Endothelial cell of umbilical vein (primary cell): ENCODE results near the gene DQX1. TPM values are rescaled to one million over a fixed set of nuclear protein-coding genes. Genes with fewer than 3 reads are reported as not detected.

ENCODE experiments used
- BruUV-seq: library from RNA; stranded (reverse); fragments of 400-500 nt; replicated peaks from 2 replicates; lab custom pipeline; 2021; lab: Mats Ljungman, UMichigan
- CTCF ChIA-PET: fragments of 300-600, 350-600 bp; sonication (Branson Sonifier 250); formaldehyde crosslinking; loops from one replicate; lab custom pipeline; 2021; ENCODE audit warnings: antibody characterized with exemption, inconsistent platforms; lab: Charles Lee
- POLR2A ChIA-PET: fragments of 300-600, 350-600 bp; sonication (Branson Sonifier 250); formaldehyde crosslinking; loops from one replicate; lab custom pipeline; 2021; ENCODE audit warnings: antibody characterized with exemption, inconsistent platforms; lab: Charles Lee
- DNase-seq: peaks from one replicate; pipeline ENCODE4 v3.0.0-alpha.2; 2011; ENCODE audit warnings: low read depth, low spot score
- FAIRE-seq: peaks from 2 replicates; lab custom pipeline; 2011; peaks lifted over from hg19 to GRCh38; lab: Jason Lieb, UNC
- H2AFZ ChIP-seq: 2 replicates; pipeline ENCODE4 v1.6.0; 2012; ENCODE audit warnings: low read depth, low read length, control low read depth, inconsistent platforms
- H3K27ac ChIP-seq: 2 replicates; pipeline ENCODE4 v1.5.1; 2011; ENCODE audit warnings: low read depth, mild to moderate bottlenecking, control low read depth, low read length, moderate library complexity; ENCODE audit not compliant: insufficient read depth
- H3K27me3 ChIP-seq, 2 experiments: 2 replicates each; pipeline versions ENCODE4 v1.6.0 to v1.6.1; 2011; ENCODE audit warnings: low read length in 2 of 2, mixed read lengths in 1 of 2; ENCODE audit not compliant: control insufficient read depth in 2 of 2, insufficient read depth in 2 of 2
- H3K36me3 ChIP-seq, 2 experiments: 2 replicates in 1 of 2; 3 replicates in 1 of 2; pipeline ENCODE4 v1.5.1; 2011; ENCODE audit warnings: low read length in 2 of 2, mild to moderate bottlenecking in 1 of 2, moderate library complexity in 1 of 2; ENCODE audit not compliant: control insufficient read depth in 2 of 2, insufficient read depth in 2 of 2; ENCODE audit errors: extremely low read depth in 1 of 2
- H3K4me1 ChIP-seq: 3 replicates; pipeline ENCODE4 v1.5.1; 2011; ENCODE audit warnings: mild to moderate bottlenecking, low read length; ENCODE audit not compliant: control insufficient read depth, insufficient read depth; ENCODE audit errors: extremely low read depth
- H3K4me2 ChIP-seq: 2 replicates; pipeline ENCODE4 v1.6.1; 2011; ENCODE audit warnings: low read length, control low read depth, mixed read lengths; ENCODE audit not compliant: insufficient read depth
- H3K4me3 ChIP-seq, 3 experiments: fragments of 200-600 bp in 1 of 3; sonication (generic), shearing (Covaris generic) in 1 of 3; replicated peaks in 1 of 3; 2 replicates each; pipeline ENCODE4 v1.5.1; 2011 to 2016; ENCODE audit warnings: control low read depth in 3 of 3, low read length in 3 of 3, mild to moderate bottlenecking in 2 of 3, inconsistent platforms in 1 of 3, low read depth in 1 of 3, moderate library complexity in 1 of 3; ENCODE audit not compliant: insufficient read depth in 1 of 3
- H3K79me2 ChIP-seq: 2 replicates; pipeline ENCODE4 v1.6.0; 2012; ENCODE audit warnings: low read length, inconsistent platforms; ENCODE audit not compliant: control insufficient read depth, insufficient read depth
- H3K9ac ChIP-seq: replicated peaks from 2 replicates; pipeline ENCODE3; 2011; ENCODE audit warnings: low read length, control low read depth; ENCODE audit not compliant: insufficient read depth; ENCODE audit errors: extremely low read depth
- H3K9me1 ChIP-seq: replicated peaks from 3 replicates; pipeline ENCODE4 v1.6.0; 2011; ENCODE audit warnings: mild to moderate bottlenecking, low read length; ENCODE audit not compliant: control insufficient read depth, insufficient read depth; ENCODE audit errors: extremely low read depth
- H3K9me3 ChIP-seq: replicated peaks from 2 replicates; pipeline ENCODE4 v1.5.1; 2012; ENCODE audit warnings: low read length, inconsistent platforms; ENCODE audit not compliant: control insufficient read depth, insufficient read depth
- H4K20me1 ChIP-seq: replicated peaks from 2 replicates; pipeline ENCODE3; 2011; ENCODE audit warnings: mild to moderate bottlenecking, low read length; ENCODE audit not compliant: control insufficient read depth, insufficient read depth; ENCODE audit errors: extremely low read depth
- EZH2 ChIP-seq: IDR thresholded peaks from 2 replicates; pipeline ENCODE4 v1.6.1; 2012; ENCODE audit warnings: borderline replicate concordance, low read depth, mild to moderate bottlenecking, moderate library complexity, low read length, inconsistent platforms; ENCODE audit not compliant: severe bottlenecking
- FOS ChIP-seq: IDR thresholded peaks from 2 replicates; pipeline ENCODE4 v1.6.1; 2011; ENCODE audit warnings: mild to moderate bottlenecking, low read length, moderate library complexity, borderline replicate concordance; ENCODE audit not compliant: insufficient read depth
- GATA2 ChIP-seq: IDR thresholded peaks from 2 replicates; pipeline ENCODE4 v1.7.0; 2011; ENCODE audit warnings: low read depth, mild to moderate bottlenecking, moderate library complexity, mixed read lengths, low read length; ENCODE audit not compliant: insufficient read length, insufficient read depth
- JUN ChIP-seq: IDR thresholded peaks from 2 replicates; pipeline ENCODE4 v1.6.1; 2011; ENCODE audit warnings: borderline replicate concordance, low read depth; ENCODE audit not compliant: insufficient read length, insufficient read depth
- MYC ChIP-seq: IDR thresholded peaks from one replicate; pipeline ENCODE4 v1.6.1; 2011; ENCODE audit warnings: mild to moderate bottlenecking, low read depth, low read length
- POLR2A ChIP-seq: IDR thresholded peaks from 2 replicates; pipeline ENCODE4 v1.6.1; 2012; ENCODE audit warnings: low read depth, mild to moderate bottlenecking, control low read depth, low read length
- POLR2AphosphoS5 ChIP-seq: IDR thresholded peaks from 2 replicates; pipeline ENCODE4 v1.6.1; 2012; ENCODE audit warnings: low read depth, mild to moderate bottlenecking, control low read depth, low read length, moderate library complexity; ENCODE audit not compliant: insufficient read depth
- dilution Hi-C: fragments of 300-500 bp; cut with MboI; formaldehyde crosslinking; loops from one replicate; pipeline ENCODE4 v1.15.0; 2019; ENCODE audit warnings: low sequenced_read_pairs; ENCODE audit not compliant: extremely low pct_ligation_motif_present
- intact Hi-C: fragments of 100-400 bp; cut with micrococcal nuclease; formaldehyde crosslinking; loops from one replicate; pipeline ENCODE4 v1.10.0; 2022
- polyA plus RNA-seq, 4 experiments: library from polyadenylated mRNA; depleted of rRNA in 3 of 4; stranded (reverse) in 3 of 4; unstranded in 1 of 4; fragments of >200 nt; gene quantifications; 2 replicates each; pipeline versions ENCODE4 v1.2.1 to v1.2.3, GENCODE V29; 2011 to 2012; ENCODE audit warnings: missing spikeins in 1 of 4
- total RNA-seq: library from RNA; stranded (reverse); gene quantifications from 2 replicates; pipeline ENCODE4 v1.2.3, GENCODE V29; 2021
- TF ChIP-seq, protein P1 (sequence below), 2 donors: IDR thresholded peaks; 1 replicate in 1 of 2; 2 replicates in 1 of 2; pipeline ENCODE4 v1.5.1; 2011; ENCODE audit warnings: low read length in 2 of 2, mild to moderate bottlenecking in 2 of 2, moderate library complexity in 2 of 2, control low read depth in 1 of 2, inconsistent platforms in 1 of 2, low read depth in 1 of 2; ENCODE audit not compliant: insufficient read depth in 1 of 2; ENCODE audit errors: extremely low read depth in 1 of 2
- TF ChIP-seq, protein P2 (sequence below): IDR thresholded peaks from 2 replicates; pipeline ENCODE4 v1.6.1; 2011; ENCODE audit not compliant: insufficient read depth, insufficient read length

The DQX1 gene
- total and polyA plus RNA-seq, 2 donors (not counting 3 experiments of a cell fraction or from before 2014, with no cell fraction given): 0.06 to 0.44 TPM

DNA sequence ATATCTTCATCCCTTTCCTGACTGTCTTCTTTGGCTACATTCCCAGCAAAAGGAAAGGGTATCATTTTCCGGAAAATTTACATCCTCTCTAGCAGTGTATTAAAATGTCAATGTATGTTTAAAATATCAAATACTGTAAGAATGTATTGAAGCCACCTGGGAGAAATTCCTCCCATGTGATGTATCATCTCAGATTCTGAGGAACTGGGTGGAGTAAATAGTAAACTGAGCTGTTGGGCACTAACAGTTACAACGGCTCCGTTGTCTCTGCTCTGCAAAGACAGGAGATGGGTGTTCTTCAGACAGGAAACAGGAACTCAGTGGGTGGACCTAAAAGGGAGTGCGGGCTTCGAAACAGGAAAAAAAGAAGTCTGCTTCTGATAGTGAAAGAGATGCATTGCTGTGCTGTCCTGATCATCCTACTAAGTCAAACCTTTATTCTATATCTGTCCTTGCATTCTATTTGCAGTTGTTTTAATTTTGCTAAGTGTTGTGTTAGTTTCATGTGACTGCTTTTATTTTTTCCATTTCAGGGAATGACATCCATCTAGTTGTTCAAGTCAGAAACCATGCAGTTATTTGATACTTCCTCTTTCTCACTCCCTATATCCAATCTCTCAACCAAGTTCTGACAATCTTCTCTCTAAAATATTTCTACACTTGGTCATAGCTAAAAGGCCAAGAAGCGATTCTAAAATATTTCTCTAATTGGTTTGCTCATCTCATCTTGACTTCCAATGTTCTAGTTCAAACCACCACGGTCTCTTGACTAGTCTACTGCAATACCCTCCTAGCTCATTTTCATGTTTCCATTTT lies 47.9 kb upstream of the DQX1 start:
- Histone ChIP-seq H3K79me2 (no peaks in the 10 kb centered on the region), H3K9ac (no peak overlapping the region), H2AFZ (peak overlapping the region; percentile 90), H3K36me3 (no peaks in the 10 kb centered on the region), H3K4me1 (peaks cover 7% of the 10 kb centered on the region), H3K4me3 (peak overlapping the region in 1 of 3 experiments; percentile 49), H3K4me2 (peak overlapping the region; percentile 85), H3K27me3 (peaks cover 2 to 3% of the 10 kb centered on the region in 2 experiments), H4K20me1 (no peaks in the 10 kb centered on the region), H3K9me1 (no peaks in the 10 kb centered on the region), H3K9me3 (no peaks in the 10 kb centered on the region), H3K27ac (no peak overlapping the region)
- FAIRE-seq (peak; percentile 91), DNase-seq (peak; percentile 24)
- TF ChIP-seq POLR2A: no peak
- no peak for TF ChIP-seq FOS
- TF ChIP-seq EZH2: no peak
- TF ChIP-seq, protein P1, sequence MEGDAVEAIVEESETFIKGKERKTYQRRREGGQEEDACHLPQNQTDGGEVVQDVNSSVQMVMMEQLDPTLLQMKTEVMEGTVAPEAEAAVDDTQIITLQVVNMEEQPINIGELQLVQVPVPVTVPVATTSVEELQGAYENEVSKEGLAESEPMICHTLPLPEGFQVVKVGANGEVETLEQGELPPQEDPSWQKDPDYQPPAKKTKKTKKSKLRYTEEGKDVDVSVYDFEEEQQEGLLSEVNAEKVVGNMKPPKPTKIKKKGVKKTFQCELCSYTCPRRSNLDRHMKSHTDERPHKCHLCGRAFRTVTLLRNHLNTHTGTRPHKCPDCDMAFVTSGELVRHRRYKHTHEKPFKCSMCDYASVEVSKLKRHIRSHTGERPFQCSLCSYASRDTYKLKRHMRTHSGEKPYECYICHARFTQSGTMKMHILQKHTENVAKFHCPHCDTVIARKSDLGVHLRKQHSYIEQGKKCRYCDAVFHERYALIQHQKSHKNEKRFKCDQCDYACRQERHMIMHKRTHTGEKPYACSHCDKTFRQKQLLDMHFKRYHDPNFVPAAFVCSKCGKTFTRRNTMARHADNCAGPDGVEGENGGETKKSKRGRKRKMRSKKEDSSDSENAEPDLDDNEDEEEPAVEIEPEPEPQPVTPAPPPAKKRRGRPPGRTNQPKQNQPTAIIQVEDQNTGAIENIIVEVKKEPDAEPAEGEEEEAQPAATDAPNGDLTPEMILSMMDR (IDR thresholded peaks at IDR 0.05; ENCODE audit: extremely low read depth in 1 of 2, insufficient read depth in 1 of 2, low read depth in 1 of 2, low read length in 2 of 2): no peak
- no peak for TF ChIP-seq GATA2
- no peak for TF ChIP-seq MYC
- no peak for TF ChIP-seq POLR2AphosphoS5
- TF ChIP-seq, protein P2, sequence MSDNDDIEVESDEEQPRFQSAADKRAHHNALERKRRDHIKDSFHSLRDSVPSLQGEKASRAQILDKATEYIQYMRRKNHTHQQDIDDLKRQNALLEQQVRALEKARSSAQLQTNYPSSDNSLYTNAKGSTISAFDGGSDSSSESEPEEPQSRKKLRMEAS: no peak
- no peak for TF ChIP-seq JUN
- ChIA-PET CTCF (interaction anchor here (1.2 to 1.5 kb wide), 3 partner anchors 10 to 14 kb away, joined by 3 to 6 read pairs (median 5); no protein-coding TSS in a partner anchor), POLR2A (no interaction called here)
- intact Hi-C loops (no loop called here), dilution Hi-C loops (no loop called here)
- no TSS peak for BruUV-seq
